ENCODE results near the gene AP1G1.

AP1G1 gene

GRCh38 chr16:71748226-71748625, 60.4 kb downstream of the AP1G1 start:
- no peak for DNase-seq

GRCh38 chr16:71746442-71747046, 62.1 kb downstream of the AP1G1 start:
- no peak for DNase-seq

GRCh38 chr16:71738855-71739254, 69.8 kb downstream of the AP1G1 start:
- DNase-seq = no peak

GRCh38 chr16:71737501-71737900, 71.1 kb downstream of the AP1G1 start:
- DNase-seq = no peak

GRCh38 chr16:71734511-71734910, 74.1 kb downstream of the AP1G1 start:
- DNase-seq = no peak

- no peak for DNase-seq
Measured at GRCh38 chr16:71732587-71732986, 76.0 kb downstream of the AP1G1 start.

GRCh38 chr16:71727551-71728324, 80.9 kb downstream of the AP1G1 start:
- no peak for DNase-seq

GRCh38 chr16:71726476-71727315, 81.9 kb downstream of the AP1G1 start:
- no peak for DNase-seq

GRCh38 chr16:71724320-71724751, 84.3 kb downstream of the AP1G1 start, which contains the start of gene PHLPP2:
PHLPP2 (minus strand) TSS chr16:71724701; CDS start chr16:71714795, 9,906 bp downstream.
- DNase-seq = no peak

- DNase-seq = peak; percentile 57
Measured at GRCh38 chr16:71723537-71724319, 84.9 kb downstream of the AP1G1 start.

GRCh38 chr16:71722801-71723536, 85.7 kb downstream of the AP1G1 start:
- peak; percentile 33 for DNase-seq

- no peak for DNase-seq
Measured at GRCh38 chr16:71721066-71721740, 87.4 kb downstream of the AP1G1 start.

- DNase-seq = no peak
Measured at GRCh38 chr16:71712501-71712900, 96.1 kb downstream of the AP1G1 start.

- DNase-seq = no peak
Measured at GRCh38 chr16:71711789-71712188, 96.8 kb downstream of the AP1G1 start.

- no peak for DNase-seq
Measured at GRCh38 chr16:71709229-71709781, 99.3 kb downstream of the AP1G1 start.

GRCh38 chr16:71708696-71709095, 99.9 kb downstream of the AP1G1 start:
- DNase-seq = no peak

- DNase-seq = no peak
Measured at GRCh38 chr16:71707199-71707598, 101.4 kb downstream of the AP1G1 start.

- DNase-seq = no peak
Measured at GRCh38 chr16:71706046-71706445, 102.6 kb downstream of the AP1G1 start.

GRCh38 chr16:71703333-71703732, 105.3 kb downstream of the AP1G1 start:
- DNase-seq = no peak

- DNase-seq = no peak
Measured at GRCh38 chr16:71700831-71701230, 107.8 kb downstream of the AP1G1 start.

GRCh38 chr16:71698491-71698890, 110.1 kb downstream of the AP1G1 start:
- no peak for DNase-seq

Measured in NCI-H2107 (cell line).